GM13977 (cell line): ENCODE data around the gene JAM3.
A peak's percentile ranks its signal among the peaks of the same experiment; 100 is the strongest.
"Not testable (repeated sequence)": the region's sequence is repeated elsewhere in the genome, so short reads cannot be mapped to it uniquely, and the experiment has no call there.

Experiments
- DNase-seq: peaks from one replicate; pipeline ENCODE4 v3.0.0; 2012; ENCODE audit warnings: low spot score
- CTCF ChIP-seq: IDR thresholded peaks from 2 replicates; pipeline ENCODE4 v1.5.1; 2012; ENCODE audit warnings: mild to moderate bottlenecking, control low read depth; ENCODE audit not compliant: insufficient read depth; ENCODE audit errors: extremely low read depth, missing control alignments
- in situ Hi-C: fragments of 300-500 bp; cut with MboI; formaldehyde crosslinking; loops from one replicate; pipeline ENCODE4 v1.12.0; 2022; ENCODE audit warnings: low sequenced_read_pairs, low pct_unique_long_range_greater_than_20kb, mixed read lengths, inconsistent platforms; ENCODE audit not compliant: unreplicated experiment

The JAM3 gene

GRCh38 chr11:134074766-134075165 is 5.9 kb downstream of the JAM3 start:
- TF ChIP-seq CTCF: no peak
- DNase-seq: no peak
- in situ Hi-C loops: no loop called here

- no peak for TF ChIP-seq CTCF
- in situ Hi-C loops: no loop called here
- no peak for DNase-seq
Measured at GRCh38 chr11:134079317-134079716, 10.4 kb downstream of the JAM3 start.

GRCh38 chr11:134081258-134081657 is 12.4 kb downstream of the JAM3 start:
- in situ Hi-C loops, DNase-seq: not testable (repeated sequence)

- TF ChIP-seq CTCF: no peak
- in situ Hi-C loops: no loop called here
- DNase-seq: no peak
Measured at GRCh38 chr11:134082990-134083389, 14.1 kb downstream of the JAM3 start.

- TF ChIP-seq CTCF: no peak
- in situ Hi-C loops: no loop called here
- no peak for DNase-seq
Measured at GRCh38 chr11:134086376-134086775, 17.5 kb downstream of the JAM3 start.

GRCh38 chr11:134092006-134092405 is 23.1 kb downstream of the JAM3 start:
- in situ Hi-C loops, DNase-seq: not testable (repeated sequence)

GRCh38 chr11:134097166-134097565 is 28.3 kb downstream of the JAM3 start:
- in situ Hi-C loops: no loop called here
- no peak for TF ChIP-seq CTCF
- no peak for DNase-seq

GRCh38 chr11:134098566-134099184 is 29.8 kb downstream of the JAM3 start:
- peak; percentile 53 for TF ChIP-seq CTCF
- in situ Hi-C loops: no loop called here
- peak; percentile 23 for DNase-seq
